SKM-1 (cell line): ENCODE results near the gene LRP5.

ENCODE experiments used
- DNase-seq: peaks from one replicate; lab custom pipeline; 2025; ENCODE audit not compliant: unreplicated experiment; lab: John Stamatoyannopoulos, UW

Gene LRP5

GRCh38 chr11:68369756-68370155, 57.4 kb downstream of the LRP5 start:
- DNase-seq, result no peak

DNA sequence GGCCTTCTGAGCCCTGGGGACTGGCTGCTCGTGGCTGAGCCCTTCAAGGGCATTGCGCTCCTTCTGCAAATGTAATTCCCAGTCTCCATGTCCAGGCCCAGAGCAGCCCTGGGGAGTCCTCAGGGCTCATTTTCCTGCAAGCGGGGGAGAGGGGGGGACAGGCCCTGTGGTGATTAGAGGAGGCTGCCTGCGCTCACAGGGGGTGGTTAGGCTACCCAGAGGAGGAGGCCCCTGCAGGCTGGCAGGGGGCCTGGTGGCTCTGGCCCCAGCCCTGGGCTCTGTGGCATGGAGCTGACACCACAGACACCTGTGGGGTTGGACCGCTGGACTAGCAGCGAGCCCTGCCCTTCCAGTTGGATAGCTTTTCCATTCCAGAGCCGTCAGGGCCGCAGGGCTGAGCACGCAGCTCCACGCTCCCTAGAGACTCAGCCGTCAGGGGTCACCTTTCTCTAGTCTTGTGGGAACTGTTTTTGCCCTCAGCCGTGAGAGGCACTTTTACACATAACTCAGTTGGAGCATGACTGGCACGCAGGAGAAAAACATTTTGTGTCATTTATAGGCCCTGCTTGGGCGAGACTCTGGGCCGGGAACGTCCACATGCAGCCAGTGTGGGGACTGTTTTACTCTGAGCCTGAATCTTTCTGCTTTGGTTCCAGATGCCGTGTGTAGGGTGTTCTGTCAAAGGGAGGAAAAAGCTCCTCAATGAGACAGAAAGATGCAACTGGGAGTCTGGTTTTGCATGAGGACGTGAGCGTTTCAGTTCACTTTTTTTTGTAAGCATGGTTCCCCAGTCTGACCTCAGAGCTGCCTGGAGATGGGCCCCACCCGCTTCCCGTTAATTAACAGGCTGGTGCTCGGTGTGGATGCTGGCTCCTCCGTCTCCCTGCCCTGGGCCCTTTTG, 58.1 kb downstream of the LRP5 start:
- DNase-seq, result peak; percentile 51

DNA sequence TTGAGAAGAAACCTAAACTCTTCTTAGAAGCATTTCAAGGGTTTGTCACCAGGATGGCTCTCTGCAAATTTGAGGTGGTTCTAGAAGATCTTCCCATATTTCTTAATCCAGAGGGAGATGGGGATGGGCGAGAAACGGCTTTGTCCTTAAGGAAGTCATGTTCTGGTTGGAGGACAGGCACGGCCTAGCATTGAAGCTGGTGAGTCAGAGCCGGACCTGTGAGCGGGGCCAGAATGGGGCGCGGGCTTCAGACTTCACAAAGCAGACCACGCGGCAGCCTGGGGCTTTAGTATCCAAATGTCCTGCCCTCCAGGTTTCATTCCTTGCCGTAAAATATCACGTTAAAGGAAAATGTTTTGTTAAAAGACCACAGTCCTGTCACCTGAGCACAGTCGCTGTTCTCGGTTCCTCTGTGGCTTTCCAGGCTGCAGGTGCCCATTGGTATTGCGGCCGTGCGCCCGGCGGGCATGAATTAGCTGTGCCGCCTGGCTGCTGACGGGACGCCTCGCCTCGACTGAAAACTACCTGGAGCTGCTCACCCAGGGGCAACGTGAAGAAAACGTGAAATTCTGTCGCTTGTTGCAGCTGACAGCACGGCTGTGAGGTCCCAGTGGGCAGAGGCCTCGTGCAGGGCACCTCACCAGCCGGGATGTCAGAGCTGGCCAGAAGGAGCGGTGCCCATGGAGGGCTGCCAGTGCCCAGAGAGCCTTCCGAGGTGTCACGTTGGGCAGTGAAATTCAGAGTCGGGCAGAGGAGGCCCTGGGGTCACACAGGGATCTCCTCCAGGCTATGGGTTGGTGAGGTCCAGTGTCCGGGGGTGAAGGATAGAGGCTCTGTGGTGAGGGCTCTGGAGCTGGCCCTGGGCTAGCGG, 59.0 kb downstream of the LRP5 start:
- DNase-seq, result no peak

DNA sequence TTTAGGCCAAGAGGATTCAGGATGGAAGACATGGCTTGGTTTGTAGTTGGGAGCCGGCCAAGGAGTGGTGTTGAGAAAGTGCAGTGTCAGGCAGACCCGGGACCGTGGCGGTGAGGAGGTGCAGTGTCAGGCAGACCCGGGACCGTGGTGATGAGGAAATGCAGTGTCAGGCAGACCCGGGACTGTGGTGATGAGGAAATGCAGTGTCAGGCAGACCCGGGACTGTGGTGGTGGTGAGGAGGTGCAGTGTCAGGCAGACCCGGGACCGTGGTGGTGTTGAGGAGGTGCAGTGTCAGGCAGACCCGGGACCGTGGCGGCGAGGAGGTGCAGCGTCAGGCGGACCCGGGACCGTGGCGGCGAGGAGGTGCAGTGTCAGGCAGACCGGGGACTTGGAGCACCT, 59.7 kb downstream of the LRP5 start:
- no peak for DNase-seq

- no peak for DNase-seq
Observed at GRCh38 chr11:68372625-68373024, 60.2 kb downstream of the LRP5 start.

GRCh38 chr11:68373189-68373814, 60.9 kb downstream of the LRP5 start:
- DNase-seq, result no peak

DNA sequence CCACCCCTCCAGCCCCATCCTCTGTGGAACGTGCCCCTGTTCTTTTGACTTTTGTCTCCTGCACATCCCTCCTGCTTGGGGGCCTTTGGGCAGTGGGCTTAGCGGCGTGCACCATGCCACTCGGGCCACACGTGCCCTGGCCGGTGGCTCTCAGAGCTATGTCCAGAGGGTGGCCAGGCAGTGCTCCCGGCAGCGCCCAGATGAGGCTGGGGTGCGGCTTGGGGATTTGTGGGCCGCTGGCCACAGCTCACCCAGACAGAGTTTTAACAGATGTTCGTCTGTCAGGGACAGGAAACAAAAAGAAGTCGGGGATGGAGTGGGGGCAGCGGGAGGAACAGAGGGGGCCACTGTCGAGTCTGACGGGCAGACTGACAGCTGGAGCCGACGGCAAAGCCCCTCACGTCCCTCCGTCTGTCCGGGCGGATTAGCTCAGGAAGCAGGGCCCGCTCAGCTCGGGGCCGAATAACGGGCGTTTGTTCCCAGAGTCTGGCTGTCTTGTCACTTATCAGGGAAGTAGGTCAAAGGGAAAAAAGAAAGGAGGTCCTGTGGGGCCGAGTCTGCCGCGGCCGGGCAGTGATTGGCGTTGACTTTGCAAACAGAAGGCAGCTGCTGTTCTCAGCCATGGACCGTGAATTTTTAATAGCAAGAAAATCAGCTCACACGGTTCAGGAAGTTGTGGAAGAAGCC, 61.6 kb downstream of the LRP5 start:
- no peak for DNase-seq

DNA sequence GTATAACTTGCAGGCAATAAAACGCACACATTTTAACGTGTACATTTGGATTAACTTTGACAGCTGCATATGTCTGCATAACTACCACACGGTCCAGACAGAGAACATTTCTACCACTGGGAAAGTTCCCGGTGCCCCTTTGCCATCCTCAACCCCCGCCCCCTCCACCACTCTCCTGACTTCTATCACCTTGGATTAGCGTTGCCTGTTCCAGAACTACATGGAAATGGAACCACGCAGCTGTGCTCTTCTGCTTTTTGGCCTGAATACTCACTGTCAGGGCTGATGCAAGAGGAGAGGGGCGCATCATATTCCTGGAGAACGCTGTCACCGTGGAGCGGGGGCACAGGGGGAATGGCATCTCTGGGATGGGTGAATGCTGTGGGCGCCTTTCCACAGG, 62.1 kb downstream of the LRP5 start:
- DNase-seq, result no peak

- DNase-seq, result no peak
Observed at GRCh38 chr11:68375337-68375736, 62.9 kb downstream of the LRP5 start.

GRCh38 chr11:68375766-68376165, 63.4 kb downstream of the LRP5 start:
- no peak for DNase-seq

GRCh38 chr11:68377389-68377795, 65.0 kb downstream of the LRP5 start:
- no peak for DNase-seq

DNA sequence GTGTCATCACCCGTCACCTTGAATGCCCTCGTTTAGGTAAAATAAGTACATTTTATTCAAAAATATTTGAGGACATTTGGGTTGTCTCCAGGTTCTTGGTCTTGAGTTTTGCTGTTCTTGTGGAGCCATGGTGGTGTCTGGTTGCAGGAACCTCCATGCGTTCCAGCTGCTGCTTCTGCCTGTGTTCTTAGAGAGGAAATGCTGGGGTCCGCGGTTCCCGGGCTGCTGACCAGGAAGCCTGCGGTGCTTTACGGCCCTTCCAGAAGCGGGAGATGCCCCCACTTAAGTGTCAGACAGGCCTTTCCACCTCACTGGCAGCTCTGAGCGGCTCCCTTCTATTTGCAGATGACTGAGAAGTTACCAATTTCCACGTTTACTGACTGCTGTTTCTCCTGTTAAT, 66.8 kb downstream of the LRP5 start:
- DNase-seq, result no peak

- no peak for DNase-seq
Observed at GRCh38 chr11:68380786-68381622, 68.6 kb downstream of the LRP5 start.

DNA sequence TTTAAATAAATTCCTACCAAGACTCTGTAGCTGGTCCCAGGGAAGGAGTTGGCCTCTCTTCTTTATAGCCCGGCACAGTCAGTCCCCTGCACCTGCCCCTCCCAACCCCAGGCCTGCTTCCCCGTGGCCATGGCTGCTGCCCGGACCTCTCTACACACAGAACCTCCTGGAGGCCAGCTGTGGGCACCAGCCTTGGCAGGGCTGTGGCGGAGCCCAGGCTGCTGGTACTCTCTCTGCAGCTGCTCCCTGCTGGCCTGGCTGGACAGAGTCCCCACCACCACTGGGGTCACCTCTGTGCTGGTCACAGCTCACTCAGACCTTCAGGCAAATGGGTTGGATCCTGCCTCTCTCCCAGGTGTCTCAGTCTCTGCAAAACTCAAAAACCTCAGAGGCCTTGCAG, 69.3 kb downstream of the LRP5 start:
- DNase-seq, result no peak

- DNase-seq, result no peak
Observed at GRCh38 chr11:68382358-68382998, 70.1 kb downstream of the LRP5 start.

GRCh38 chr11:68383976-68384501, 71.6 kb downstream of the LRP5 start:
- no peak for DNase-seq

GRCh38 chr11:68384530-68385081, 72.2 kb downstream of the LRP5 start:
- no peak for DNase-seq

GRCh38 chr11:68385128-68385527, 72.7 kb downstream of the LRP5 start:
- no peak for DNase-seq

- no peak for DNase-seq
Observed at GRCh38 chr11:68386331-68386978, 74.1 kb downstream of the LRP5 start.
